Dermis microvascular lymphatic vessel endothelial cell (primary cell): Measurements from ENCODE around the gene MSL3. TPM values are rescaled to one million over a fixed set of nuclear protein-coding genes. Genes with fewer than 3 reads are reported as not detected.

Experiments
- total RNA-seq: library from RNA; depleted of rRNA; stranded (reverse); fragments of >200 nt; gene quantifications from 2 replicates; pipeline ENCODE4 v1.2.1, GENCODE V29; 2014

MSL3 gene
- total RNA-seq, 1 donor from 2014 or later, result 21.2 TPM

Other genes starting within 250 kb of the MSL3 start
- 0.39 and 0.76 TPM in 2 replicates for gene ARHGAP6, start 92.3 kb upstream of the MSL3 start, total RNA-seq